ACC112 (cell line): Measurements from ENCODE around the gene PTPRN2.
"Not testable (repeated sequence)": the region's sequence is repeated elsewhere in the genome, so short reads cannot be mapped to it uniquely, and the experiment has no call there.

Experiments
- H2AFZ ChIP-seq: fragments of 200-600 bp; sonication (generic); one replicate; pipeline ENCODE4 v1.6.0; 2017; ENCODE audit warnings: antibody characterized with exemption, low read length; ENCODE audit not compliant: unreplicated experiment
- H3K27ac ChIP-seq: fragments of 200-600 bp; sonication (generic); 2 replicates; pipeline ENCODE4 v1.5.1; 2014; ENCODE audit warnings: low read depth, mild to moderate bottlenecking, antibody characterized with exemption, low read length, moderate library complexity
- H3K27me3 ChIP-seq: fragments of 200-600 bp; sonication (generic); 2 replicates; pipeline ENCODE4 v1.6.1; 2014; ENCODE audit warnings: mild to moderate bottlenecking, antibody characterized with exemption, low read length, moderate library complexity, mixed read lengths; ENCODE audit not compliant: insufficient read depth
- H3K36me3 ChIP-seq: fragments of 200-600 bp; sonication (generic); 2 replicates; pipeline ENCODE4 v1.6.1; 2016; ENCODE audit warnings: mild to moderate bottlenecking, antibody characterized with exemption, low read length, moderate library complexity, mixed read lengths; ENCODE audit not compliant: insufficient read depth
- H3K4me1 ChIP-seq: fragments of 200-600 bp; sonication (generic); one replicate; pipeline ENCODE4 v1.6.1; 2016; ENCODE audit warnings: low read length, mixed read lengths; ENCODE audit not compliant: insufficient read depth, unreplicated experiment, control insufficient read depth
- H3K4me3 ChIP-seq: fragments of 200-600 bp; sonication (generic); 2 replicates; pipeline ENCODE4 v1.5.1; 2014; ENCODE audit warnings: mild to moderate bottlenecking, low read depth, low read length
- H3K79me2 ChIP-seq: fragments of 200-600 bp; sonication (generic); one replicate; pipeline ENCODE4 v1.6.0; 2016; ENCODE audit warnings: low read length; ENCODE audit not compliant: control insufficient read depth, unreplicated experiment, insufficient read depth

PTPRN2 gene

DNA sequence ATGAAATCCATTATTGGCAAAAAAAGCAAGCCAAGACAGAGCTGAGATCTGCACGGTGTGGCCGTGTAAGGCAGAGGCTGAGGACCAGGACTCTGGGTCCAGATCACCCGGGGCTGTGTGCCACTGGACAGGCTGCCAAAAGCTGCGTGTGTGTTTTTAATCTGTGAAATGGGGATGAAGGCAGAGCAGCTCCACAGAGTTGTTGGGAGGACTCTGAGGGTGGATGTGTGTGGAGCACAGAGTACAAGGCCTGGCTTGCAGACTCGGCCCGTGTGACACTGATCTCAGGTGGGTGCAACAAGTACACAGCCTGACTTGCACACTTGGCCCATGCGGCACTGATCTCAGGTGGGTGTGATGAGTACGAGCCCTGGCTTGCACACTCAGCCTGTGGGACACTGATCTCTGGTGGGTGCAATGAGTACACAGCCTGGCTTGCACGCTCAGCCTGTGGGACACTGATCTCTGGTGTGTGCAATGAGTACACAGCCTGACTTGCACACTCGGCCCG is 921.0 kb downstream of the PTPRN2 start:
- no peaks in the 10 kb centered on the region for H3K4me1 ChIP-seq
- no peaks in the 10 kb centered on the region for H3K27me3 ChIP-seq

DNA sequence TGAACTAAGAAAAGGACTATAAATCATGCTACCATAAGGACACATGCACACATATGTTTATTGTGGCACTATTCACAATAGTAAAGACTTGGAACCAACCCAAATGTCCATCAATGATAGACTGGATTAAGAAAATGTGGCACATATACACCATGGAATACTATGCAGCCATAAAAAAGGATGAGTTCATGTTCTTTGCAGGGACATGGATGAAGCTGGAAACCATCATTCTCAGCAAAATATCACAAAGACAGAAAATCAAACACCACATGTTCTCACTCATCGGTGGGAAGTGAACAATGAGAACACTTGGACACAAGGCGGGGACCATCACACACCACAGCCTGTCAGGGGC is 922.0 kb downstream of the PTPRN2 start:
- not testable (repeated sequence) for H3K36me3 ChIP-seq, H2AFZ ChIP-seq, H3K27ac ChIP-seq, H3K4me1 ChIP-seq, H3K4me3 ChIP-seq, H3K79me2 ChIP-seq, H3K27me3 ChIP-seq

More for the DNA sequence above, 921.0 kb downstream of the PTPRN2 start:
- Histone ChIP-seq H3K36me3 (no peaks in the 10 kb centered on the region), H3K4me3 (no peak overlapping the region), H2AFZ (no peak overlapping the region), H3K27ac (no peak overlapping the region), H3K79me2 (no peaks in the 10 kb centered on the region)

DNA sequence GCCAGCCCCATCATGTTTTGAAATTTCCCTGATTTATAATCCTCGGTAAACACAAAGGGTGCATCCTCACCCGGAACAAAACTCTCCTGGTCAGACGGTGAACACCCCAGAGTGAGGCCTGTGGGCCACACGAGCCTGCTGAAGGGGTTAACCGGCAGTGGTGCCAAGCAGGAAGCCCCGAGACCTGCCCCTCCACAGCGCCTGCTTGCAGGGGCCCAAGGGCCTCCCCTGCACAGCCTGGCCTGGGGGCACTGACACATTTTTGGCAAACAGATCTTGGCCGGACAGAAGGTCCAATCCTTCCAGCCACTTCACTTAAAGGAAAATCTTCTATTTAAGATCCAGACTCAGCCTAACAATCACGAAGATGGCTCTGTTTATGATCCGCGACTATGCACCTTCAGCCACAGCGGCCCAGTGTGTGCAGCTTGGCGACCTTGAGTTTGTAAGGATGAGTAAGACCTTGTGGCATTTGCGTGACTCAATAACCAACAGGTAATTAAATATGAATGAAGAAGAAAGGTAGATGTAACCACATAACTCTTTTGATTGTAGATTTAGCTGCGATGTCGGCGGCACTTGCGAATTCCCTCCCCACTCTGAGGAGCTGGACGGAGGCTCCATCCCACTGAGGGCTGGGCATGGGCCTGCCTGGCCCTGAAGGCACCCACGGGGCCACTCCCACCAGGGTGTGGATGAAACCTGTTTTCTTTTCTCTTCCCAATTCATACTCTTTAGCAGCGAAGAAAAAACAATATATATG is 922.6 kb downstream of the PTPRN2 start:
- H3K27ac ChIP-seq, result no peak overlapping the region
- no peaks in the 10 kb centered on the region for H3K79me2 ChIP-seq
- no peak overlapping the region for H3K4me3 ChIP-seq
- no peaks in the 10 kb centered on the region for H3K27me3 ChIP-seq
- no peaks in the 10 kb centered on the region for H3K4me1 ChIP-seq
- no peak overlapping the region for H2AFZ ChIP-seq
- H3K36me3 ChIP-seq, result no peaks in the 10 kb centered on the region

GRCh38 chr7:157664034-157664433 is 923.6 kb downstream of the PTPRN2 start:
- no peaks in the 10 kb centered on the region for H3K79me2 ChIP-seq
- H3K27me3 ChIP-seq, result no peaks in the 10 kb centered on the region

DNA sequence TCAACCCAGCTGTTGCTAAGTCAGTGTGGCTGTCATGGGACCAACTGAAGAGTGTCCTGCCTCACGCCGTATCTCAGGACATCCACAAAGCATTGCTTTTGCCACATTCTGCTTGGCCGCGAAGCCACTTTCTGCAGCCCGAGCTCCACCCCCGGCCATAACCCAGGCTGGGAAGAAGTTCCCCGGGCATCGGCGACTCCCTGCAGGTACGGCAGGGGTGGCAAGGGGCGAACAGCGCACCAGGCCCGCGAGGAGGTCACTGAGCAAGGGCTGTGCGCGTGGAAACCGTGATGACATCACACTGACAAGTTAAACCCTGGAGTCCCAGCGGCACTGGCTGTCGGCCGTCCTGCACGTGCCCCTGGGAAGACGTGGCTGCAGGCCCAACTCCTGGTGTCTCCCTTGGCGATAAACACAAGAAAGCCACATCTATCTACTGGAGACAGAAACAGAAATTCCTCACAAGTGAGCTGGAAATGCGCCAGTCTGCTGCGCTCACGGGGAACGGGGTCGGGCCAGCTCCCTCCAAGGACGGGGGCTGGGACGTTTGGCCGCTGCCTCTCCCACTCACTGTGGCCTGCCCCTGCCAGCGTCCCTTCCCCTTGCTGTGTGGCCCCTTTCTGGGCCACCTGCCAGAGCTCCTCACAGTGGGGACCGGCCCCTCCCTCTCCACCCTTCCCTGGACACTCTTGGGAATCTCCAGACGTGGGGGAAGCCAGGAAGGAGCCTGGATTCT is 924.5 kb downstream of the PTPRN2 start:
- Histone ChIP-seq H2AFZ (no peak overlapping the region), H3K79me2 (no peaks in the 10 kb centered on the region), H3K27me3 (no peaks in the 10 kb centered on the region), H3K4me3 (no peak overlapping the region), H3K4me1 (no peaks in the 10 kb centered on the region), H3K27ac (no peak overlapping the region), H3K36me3 (no peaks in the 10 kb centered on the region)

More at GRCh38 chr7:157664034-157664433, 923.6 kb downstream of the PTPRN2 start:
- no peaks in the 10 kb centered on the region for H3K4me1 ChIP-seq
- no peak overlapping the region for H3K4me3 ChIP-seq
- H2AFZ ChIP-seq, result no peak overlapping the region
- H3K36me3 ChIP-seq, result no peaks in the 10 kb centered on the region
- H3K27ac ChIP-seq, result no peak overlapping the region

DNA sequence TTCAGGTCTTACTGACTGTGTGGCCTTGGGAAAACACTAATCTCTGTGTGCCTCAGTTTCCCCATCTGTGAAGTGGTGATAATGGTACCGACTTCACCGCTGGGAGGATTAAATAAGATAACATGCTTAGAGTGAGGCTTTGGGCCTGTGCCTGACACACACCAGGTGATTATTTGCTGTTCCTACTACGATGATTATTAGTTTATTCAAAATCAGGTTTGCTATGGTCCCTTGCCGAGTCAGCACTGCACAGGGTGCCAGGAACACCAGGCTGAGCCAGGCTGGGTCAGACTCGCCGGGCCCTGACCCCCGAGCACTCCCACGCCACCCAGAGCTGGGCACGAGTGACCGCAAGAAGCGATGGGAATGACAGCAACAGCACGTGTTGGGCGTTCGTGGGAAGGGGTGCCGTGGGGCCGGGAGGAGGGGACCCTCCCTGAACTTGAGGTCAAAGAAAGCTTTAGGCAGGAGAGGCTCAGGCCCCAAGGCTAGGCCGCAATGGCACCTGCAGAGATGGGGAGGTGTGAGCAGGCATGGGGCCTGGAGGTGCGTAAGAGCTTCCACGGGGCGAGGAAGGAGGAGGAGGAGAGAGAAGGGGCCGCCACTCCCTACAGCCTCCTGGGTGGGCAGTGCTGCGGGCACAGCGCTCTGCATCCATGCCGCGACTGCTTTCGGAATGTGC is 925.4 kb downstream of the PTPRN2 start:
- H3K36me3 ChIP-seq, result no peaks in the 10 kb centered on the region
- H3K4me1 ChIP-seq, result no peaks in the 10 kb centered on the region
- no peak overlapping the region for H2AFZ ChIP-seq
- no peak overlapping the region for H3K4me3 ChIP-seq
- no peak overlapping the region for H3K27ac ChIP-seq
- no peaks in the 10 kb centered on the region for H3K27me3 ChIP-seq
- no peaks in the 10 kb centered on the region for H3K79me2 ChIP-seq

- Histone ChIP-seq H3K27me3 (no peaks in the 10 kb centered on the region), H3K36me3 (no peaks in the 10 kb centered on the region), H3K4me3 (no peak overlapping the region), H3K27ac (no peak overlapping the region), H2AFZ (no peak overlapping the region), H3K4me1 (no peaks in the 10 kb centered on the region), H3K79me2 (no peaks in the 10 kb centered on the region)
Measured at GRCh38 chr7:157661611-157661975, 926.0 kb downstream of the PTPRN2 start.

DNA sequence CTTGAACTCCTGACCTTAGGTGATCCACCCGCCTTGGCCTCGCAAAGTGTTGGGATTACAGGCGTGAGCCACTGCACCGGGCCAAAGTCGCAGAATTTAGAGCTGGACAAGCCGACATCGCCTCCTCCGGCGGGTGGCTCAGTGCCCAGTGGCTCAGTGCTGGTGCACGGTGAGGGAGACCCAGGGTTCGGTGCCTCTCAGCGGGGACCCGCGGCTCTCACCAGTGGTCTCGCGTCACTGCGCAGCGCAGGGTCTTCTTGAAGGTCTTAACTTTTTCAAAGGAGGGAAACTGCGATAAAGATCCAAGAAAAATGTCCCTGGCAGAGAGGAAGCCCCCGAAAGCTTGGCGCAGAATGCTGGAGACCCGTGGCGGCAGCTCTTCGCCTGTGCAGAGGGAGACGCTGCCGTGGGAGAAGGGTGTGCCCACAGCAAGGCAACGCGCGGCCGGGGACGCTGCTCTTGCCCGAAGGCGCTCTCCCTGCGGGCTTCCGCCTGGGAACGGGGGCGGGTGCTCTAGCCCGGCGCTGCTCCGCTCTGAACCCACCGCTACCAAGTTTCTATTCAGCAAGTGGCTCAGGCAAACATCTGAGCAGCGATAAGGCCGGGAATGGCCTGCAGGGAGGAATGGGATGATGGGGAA is 926.5 kb downstream of the PTPRN2 start:
- no peaks in the 10 kb centered on the region for H3K79me2 ChIP-seq
- H3K4me3 ChIP-seq, result no peak overlapping the region
- no peaks in the 10 kb centered on the region for H3K27me3 ChIP-seq
- H3K27ac ChIP-seq, result no peak overlapping the region
- H3K36me3 ChIP-seq, result no peaks in the 10 kb centered on the region
- H3K4me1 ChIP-seq, result no peaks in the 10 kb centered on the region
- H2AFZ ChIP-seq, result no peak overlapping the region

- Histone ChIP-seq H3K36me3 (no peaks in the 10 kb centered on the region), H3K79me2 (no peaks in the 10 kb centered on the region), H2AFZ (no peak overlapping the region), H3K27me3 (no peaks in the 10 kb centered on the region), H3K4me3 (no peak overlapping the region), H3K27ac (no peak overlapping the region), H3K4me1 (no peaks in the 10 kb centered on the region)
Measured at GRCh38 chr7:157658851-157659412, 928.7 kb downstream of the PTPRN2 start.
